H1 (cell line): Measurements from ENCODE around the gene CD99. TPM values are rescaled to one million over a fixed set of nuclear protein-coding genes. Genes with fewer than 3 reads are reported as not detected.

Experiments used
- CREB1 ChIP-seq: IDR thresholded peaks from 2 replicates; pipeline ENCODE4 v1.6.1; 2012; ENCODE audit warnings: inconsistent platforms
- EGR1 ChIP-seq: IDR thresholded peaks from 2 replicates; pipeline ENCODE4 v1.6.1; 2011; ENCODE audit warnings: low read depth, low read length, borderline replicate concordance
- EZH2 ChIP-seq: fragments of 200-600 bp; sonication (generic); IDR thresholded peaks from 2 replicates; pipeline ENCODE4 v1.7.1; 2012; ENCODE audit warnings: low read depth, mild to moderate bottlenecking, moderate library complexity, low read length, inconsistent platforms; ENCODE audit not compliant: severe bottlenecking
- POU5F1 ChIP-seq: IDR thresholded peaks from 2 replicates; pipeline ENCODE4 v1.6.1; 2011; ENCODE audit warnings: low read depth, mild to moderate bottlenecking, low read length, moderate library complexity
- RAD21 ChIP-seq, 2 experiments: IDR thresholded peaks in 1 of 2; conservative IDR thresholded peaks in 1 of 2; 2 replicates each; pipeline ENCODE4 v1.6.1; 2011; ENCODE audit warnings: low read depth in 2 of 2, low read length in 2 of 2, improper control_type of control experiment in 1 of 2, inconsistent platforms in 1 of 2, mild to moderate bottlenecking in 1 of 2, moderate library complexity in 1 of 2
- SAP30 ChIP-seq: fragments of 300-600 bp; sonication (generic); IDR thresholded peaks from 2 replicates; pipeline ENCODE4 v1.7.1; 2012; ENCODE audit warnings: low read length, moderate library complexity, mild to moderate bottlenecking, inconsistent platforms; ENCODE audit not compliant: insufficient read depth, insufficient replicate concordance
- SP2 ChIP-seq: IDR thresholded peaks from 2 replicates; pipeline ENCODE4 v1.6.1; 2012; ENCODE audit warnings: mild to moderate bottlenecking, low read length, inconsistent platforms
- SRF ChIP-seq: IDR thresholded peaks from 2 replicates; pipeline ENCODE4 v1.6.1; 2011; ENCODE audit warnings: mild to moderate bottlenecking, low read depth, low read length, moderate library complexity
- TAF7 ChIP-seq: optimal IDR thresholded peaks from 2 replicates; pipeline ENCODE3; 2011; ENCODE audit warnings: low read depth, mild to moderate bottlenecking, inconsistent platforms, low read length, moderate library complexity, borderline replicate concordance
- polyA plus RNA-seq, 7 experiments: library from polyadenylated mRNA; depleted of rRNA in 3 of 7; stranded (reverse) in 5 of 7; unstranded in 2 of 7; fragments of >200 nt in 5 of 7; fragments of 200-250 nt in 2 of 7; gene quantifications; 1 replicate in 5 of 7; 2 replicates in 1 of 7; 4 replicates in 1 of 7; pipeline versions ENCODE4 v1.2.1 to v1.2.3, GENCODE V29; 2011 to 2013; ENCODE audit warnings: missing spikeins in 2 of 7, mixed read lengths in 2 of 7
- total RNA-seq: library from RNA; stranded (reverse); fragmentation: NEBNext Ultra II Directional; extraction: Animal tissue kit (Norgen Biotek cat#: 25700); gene quantifications from 2 replicates; pipeline ENCODE4 v1.2.1, GENCODE V29; 2021
- TF ChIP-seq, protein P1 (sequence below): fragments of 300-600 bp; sonication (generic); IDR thresholded peaks from 2 replicates; pipeline ENCODE4 v1.7.1; 2012; ENCODE audit warnings: low read length, moderate library complexity, mild to moderate bottlenecking, inconsistent platforms; ENCODE audit not compliant: insufficient replicate concordance

Gene CD99
- total and polyA plus RNA-seq, 2 of the 8 experiments (the other 6 are each of a cell fraction or from before 2014, with no cell fraction given) = 30.1 to 47.8 TPM

DNA sequence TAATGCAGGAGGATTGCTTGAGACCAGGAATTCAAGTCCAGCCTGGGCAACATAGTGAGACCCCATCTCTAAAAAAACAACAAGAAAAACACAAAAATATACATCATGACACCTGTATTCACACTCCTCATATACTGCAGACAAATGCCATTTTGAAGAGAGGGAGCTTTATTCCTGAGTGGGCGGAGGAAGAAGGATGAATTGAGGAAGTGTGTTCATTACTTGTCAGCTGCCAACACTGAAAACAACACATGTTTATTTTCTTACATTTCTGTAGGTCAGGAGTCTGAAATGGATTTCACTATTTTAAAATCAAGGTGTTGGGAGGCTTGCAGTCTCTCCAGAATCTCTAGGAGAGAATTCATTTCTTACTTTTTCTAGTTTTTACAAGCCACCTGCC, 47.2 kb upstream of the CD99 start (continued):
- TF ChIP-seq, protein P1, sequence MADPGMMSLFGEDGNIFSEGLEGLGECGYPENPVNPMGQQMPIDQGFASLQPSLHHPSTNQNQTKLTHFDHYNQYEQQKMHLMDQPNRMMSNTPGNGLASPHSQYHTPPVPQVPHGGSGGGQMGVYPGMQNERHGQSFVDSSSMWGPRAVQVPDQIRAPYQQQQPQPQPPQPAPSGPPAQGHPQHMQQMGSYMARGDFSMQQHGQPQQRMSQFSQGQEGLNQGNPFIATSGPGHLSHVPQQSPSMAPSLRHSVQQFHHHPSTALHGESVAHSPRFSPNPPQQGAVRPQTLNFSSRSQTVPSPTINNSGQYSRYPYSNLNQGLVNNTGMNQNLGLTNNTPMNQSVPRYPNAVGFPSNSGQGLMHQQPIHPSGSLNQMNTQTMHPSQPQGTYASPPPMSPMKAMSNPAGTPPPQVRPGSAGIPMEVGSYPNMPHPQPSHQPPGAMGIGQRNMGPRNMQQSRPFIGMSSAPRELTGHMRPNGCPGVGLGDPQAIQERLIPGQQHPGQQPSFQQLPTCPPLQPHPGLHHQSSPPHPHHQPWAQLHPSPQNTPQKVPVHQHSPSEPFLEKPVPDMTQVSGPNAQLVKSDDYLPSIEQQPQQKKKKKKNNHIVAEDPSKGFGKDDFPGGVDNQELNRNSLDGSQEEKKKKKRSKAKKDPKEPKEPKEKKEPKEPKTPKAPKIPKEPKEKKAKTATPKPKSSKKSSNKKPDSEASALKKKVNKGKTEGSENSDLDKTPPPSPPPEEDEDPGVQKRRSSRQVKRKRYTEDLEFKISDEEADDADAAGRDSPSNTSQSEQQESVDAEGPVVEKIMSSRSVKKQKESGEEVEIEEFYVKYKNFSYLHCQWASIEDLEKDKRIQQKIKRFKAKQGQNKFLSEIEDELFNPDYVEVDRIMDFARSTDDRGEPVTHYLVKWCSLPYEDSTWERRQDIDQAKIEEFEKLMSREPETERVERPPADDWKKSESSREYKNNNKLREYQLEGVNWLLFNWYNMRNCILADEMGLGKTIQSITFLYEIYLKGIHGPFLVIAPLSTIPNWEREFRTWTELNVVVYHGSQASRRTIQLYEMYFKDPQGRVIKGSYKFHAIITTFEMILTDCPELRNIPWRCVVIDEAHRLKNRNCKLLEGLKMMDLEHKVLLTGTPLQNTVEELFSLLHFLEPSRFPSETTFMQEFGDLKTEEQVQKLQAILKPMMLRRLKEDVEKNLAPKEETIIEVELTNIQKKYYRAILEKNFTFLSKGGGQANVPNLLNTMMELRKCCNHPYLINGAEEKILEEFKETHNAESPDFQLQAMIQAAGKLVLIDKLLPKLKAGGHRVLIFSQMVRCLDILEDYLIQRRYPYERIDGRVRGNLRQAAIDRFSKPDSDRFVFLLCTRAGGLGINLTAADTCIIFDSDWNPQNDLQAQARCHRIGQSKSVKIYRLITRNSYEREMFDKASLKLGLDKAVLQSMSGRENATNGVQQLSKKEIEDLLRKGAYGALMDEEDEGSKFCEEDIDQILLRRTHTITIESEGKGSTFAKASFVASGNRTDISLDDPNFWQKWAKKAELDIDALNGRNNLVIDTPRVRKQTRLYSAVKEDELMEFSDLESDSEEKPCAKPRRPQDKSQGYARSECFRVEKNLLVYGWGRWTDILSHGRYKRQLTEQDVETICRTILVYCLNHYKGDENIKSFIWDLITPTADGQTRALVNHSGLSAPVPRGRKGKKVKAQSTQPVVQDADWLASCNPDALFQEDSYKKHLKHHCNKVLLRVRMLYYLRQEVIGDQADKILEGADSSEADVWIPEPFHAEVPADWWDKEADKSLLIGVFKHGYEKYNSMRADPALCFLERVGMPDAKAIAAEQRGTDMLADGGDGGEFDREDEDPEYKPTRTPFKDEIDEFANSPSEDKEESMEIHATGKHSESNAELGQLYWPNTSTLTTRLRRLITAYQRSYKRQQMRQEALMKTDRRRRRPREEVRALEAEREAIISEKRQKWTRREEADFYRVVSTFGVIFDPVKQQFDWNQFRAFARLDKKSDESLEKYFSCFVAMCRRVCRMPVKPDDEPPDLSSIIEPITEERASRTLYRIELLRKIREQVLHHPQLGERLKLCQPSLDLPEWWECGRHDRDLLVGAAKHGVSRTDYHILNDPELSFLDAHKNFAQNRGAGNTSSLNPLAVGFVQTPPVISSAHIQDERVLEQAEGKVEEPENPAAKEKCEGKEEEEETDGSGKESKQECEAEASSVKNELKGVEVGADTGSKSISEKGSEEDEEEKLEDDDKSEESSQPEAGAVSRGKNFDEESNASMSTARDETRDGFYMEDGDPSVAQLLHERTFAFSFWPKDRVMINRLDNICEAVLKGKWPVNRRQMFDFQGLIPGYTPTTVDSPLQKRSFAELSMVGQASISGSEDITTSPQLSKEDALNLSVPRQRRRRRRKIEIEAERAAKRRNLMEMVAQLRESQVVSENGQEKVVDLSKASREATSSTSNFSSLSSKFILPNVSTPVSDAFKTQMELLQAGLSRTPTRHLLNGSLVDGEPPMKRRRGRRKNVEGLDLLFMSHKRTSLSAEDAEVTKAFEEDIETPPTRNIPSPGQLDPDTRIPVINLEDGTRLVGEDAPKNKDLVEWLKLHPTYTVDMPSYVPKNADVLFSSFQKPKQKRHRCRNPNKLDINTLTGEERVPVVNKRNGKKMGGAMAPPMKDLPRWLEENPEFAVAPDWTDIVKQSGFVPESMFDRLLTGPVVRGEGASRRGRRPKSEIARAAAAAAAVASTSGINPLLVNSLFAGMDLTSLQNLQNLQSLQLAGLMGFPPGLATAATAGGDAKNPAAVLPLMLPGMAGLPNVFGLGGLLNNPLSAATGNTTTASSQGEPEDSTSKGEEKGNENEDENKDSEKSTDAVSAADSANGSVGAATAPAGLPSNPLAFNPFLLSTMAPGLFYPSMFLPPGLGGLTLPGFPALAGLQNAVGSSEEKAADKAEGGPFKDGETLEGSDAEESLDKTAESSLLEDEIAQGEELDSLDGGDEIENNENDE = no peak
- no peak for TF ChIP-seq SP2
- no peak for TF ChIP-seq EGR1
- TF ChIP-seq RAD21 (IDR thresholded peaks at IDR 0.05 in 1 of 2, conservative IDR thresholded peaks at IDR 0.05 in 1 of 2; ENCODE audit: low read depth in 2 of 2, low read length in 2 of 2) = no peak
- TF ChIP-seq SAP30 = no peak
- TF ChIP-seq TAF7 = no peak
- no peak for TF ChIP-seq EZH2
- no peak for TF ChIP-seq CREB1
- no peak for TF ChIP-seq POU5F1
- no peak for TF ChIP-seq SRF
